Measurements from ENCODE around the gene TRIM37.
A peak's percentile ranks its signal among the peaks of the same experiment; 100 is the strongest.

Gene TRIM37
- long read RNA-seq, full-length matches to known transcripts: 32 of 54 reads
- long read RNA-seq, partial matches to known transcripts: 9 of 54 reads
- long read RNA-seq, other reads (novel, unspliced or antisense): 13 of 54 reads

DNA sequence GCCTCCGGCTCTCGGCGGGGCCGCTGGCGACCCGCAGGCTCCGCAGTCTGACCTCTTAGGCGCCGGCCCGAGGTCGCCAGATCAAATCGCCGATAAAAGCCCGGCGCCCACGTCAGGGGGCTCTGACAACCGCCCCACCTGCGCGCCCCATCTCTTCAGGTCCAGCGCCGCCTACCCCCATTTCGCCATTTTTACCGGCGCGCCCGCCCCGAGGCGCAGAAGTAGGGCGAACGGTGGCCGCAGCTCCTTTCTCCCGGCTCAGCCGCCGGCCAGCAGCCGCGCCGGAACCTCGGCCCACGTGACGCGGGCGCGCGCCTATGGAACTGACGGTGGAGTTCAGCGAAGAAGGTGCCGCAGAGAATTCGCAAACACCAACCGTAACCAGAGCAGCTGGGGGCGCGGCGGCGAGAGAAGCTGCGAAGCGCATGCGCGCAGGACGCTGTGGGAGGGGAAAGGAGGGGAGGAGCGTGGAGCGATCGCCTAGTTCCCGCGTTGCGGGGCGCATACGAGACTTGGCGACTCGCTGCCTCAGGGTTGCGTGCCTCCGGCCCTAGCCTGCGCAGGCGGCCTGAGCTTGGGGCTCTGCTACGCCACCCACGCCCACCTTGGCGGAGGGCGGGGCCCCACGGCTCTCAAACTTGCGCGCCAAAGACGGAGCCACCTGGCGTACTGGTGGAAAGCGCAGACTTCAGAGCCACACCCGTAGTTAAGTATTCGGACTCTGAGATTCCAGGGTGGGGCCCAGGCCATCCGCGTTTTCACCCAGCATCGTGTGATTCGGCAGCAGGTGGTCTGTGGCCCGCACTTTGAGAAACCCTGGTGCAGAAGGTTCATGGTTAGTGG is at the start of gene TRIM37:
TSS of gene TRIM37 (minus strand) at position 418 of the 843 bp plus-strand sequence. CDS start 419 bp downstream, outside the sequence.
- DNase-seq (ENCODE audit: low read depth in 1 of 2, low spot score in 1 of 2): peak; percentile 98 to 99
- H3K27ac ChIP-seq (replicated peaks): peak within 1 kb of the TSS; percentile 86
- H3K4me3 ChIP-seq (replicated peaks; ENCODE audit: insufficient read depth, low read length): peak within 1 kb of the TSS; percentile 97
- no peaks in the 10 kb centered on the region for H3K27me3 ChIP-seq (ENCODE audit: insufficient read depth, poor library complexity, severe bottlenecking)
- TF ChIP-seq POLR2AphosphoS5 (IDR thresholded peaks at IDR 0.05; ENCODE audit: low read depth): peak; percentile 28
- no peak; the same call in 1 of the 2 replicates for TF ChIP-seq SPI1 (IDR thresholded peaks at IDR 0.05; ENCODE audit: borderline replicate concordance, low read depth)
- TF ChIP-seq, protein P1, sequence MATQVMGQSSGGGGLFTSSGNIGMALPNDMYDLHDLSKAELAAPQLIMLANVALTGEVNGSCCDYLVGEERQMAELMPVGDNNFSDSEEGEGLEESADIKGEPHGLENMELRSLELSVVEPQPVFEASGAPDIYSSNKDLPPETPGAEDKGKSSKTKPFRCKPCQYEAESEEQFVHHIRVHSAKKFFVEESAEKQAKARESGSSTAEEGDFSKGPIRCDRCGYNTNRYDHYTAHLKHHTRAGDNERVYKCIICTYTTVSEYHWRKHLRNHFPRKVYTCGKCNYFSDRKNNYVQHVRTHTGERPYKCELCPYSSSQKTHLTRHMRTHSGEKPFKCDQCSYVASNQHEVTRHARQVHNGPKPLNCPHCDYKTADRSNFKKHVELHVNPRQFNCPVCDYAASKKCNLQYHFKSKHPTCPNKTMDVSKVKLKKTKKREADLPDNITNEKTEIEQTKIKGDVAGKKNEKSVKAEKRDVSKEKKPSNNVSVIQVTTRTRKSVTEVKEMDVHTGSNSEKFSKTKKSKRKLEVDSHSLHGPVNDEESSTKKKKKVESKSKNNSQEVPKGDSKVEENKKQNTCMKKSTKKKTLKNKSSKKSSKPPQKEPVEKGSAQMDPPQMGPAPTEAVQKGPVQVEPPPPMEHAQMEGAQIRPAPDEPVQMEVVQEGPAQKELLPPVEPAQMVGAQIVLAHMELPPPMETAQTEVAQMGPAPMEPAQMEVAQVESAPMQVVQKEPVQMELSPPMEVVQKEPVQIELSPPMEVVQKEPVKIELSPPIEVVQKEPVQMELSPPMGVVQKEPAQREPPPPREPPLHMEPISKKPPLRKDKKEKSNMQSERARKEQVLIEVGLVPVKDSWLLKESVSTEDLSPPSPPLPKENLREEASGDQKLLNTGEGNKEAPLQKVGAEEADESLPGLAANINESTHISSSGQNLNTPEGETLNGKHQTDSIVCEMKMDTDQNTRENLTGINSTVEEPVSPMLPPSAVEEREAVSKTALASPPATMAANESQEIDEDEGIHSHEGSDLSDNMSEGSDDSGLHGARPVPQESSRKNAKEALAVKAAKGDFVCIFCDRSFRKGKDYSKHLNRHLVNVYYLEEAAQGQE (IDR thresholded peaks at IDR 0.05; ENCODE audit: insufficient replicate concordance, low read depth): peak; percentile 19
- TF ChIP-seq, protein P2, sequence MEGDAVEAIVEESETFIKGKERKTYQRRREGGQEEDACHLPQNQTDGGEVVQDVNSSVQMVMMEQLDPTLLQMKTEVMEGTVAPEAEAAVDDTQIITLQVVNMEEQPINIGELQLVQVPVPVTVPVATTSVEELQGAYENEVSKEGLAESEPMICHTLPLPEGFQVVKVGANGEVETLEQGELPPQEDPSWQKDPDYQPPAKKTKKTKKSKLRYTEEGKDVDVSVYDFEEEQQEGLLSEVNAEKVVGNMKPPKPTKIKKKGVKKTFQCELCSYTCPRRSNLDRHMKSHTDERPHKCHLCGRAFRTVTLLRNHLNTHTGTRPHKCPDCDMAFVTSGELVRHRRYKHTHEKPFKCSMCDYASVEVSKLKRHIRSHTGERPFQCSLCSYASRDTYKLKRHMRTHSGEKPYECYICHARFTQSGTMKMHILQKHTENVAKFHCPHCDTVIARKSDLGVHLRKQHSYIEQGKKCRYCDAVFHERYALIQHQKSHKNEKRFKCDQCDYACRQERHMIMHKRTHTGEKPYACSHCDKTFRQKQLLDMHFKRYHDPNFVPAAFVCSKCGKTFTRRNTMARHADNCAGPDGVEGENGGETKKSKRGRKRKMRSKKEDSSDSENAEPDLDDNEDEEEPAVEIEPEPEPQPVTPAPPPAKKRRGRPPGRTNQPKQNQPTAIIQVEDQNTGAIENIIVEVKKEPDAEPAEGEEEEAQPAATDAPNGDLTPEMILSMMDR (IDR thresholded peaks at IDR 0.05; ENCODE audit: insufficient read depth, low read length): no peak
- TF ChIP-seq GABPA (IDR thresholded peaks at IDR 0.05; ENCODE audit: low read depth): no peak

GRCh38 chr17:59155439-59156177 is 48.9 kb upstream of the TRIM37 start, which contains the start of gene PRR11:
PRR11 (plus strand) TSS chr17:59155746; CDS start chr17:59169753, 14,007 bp downstream.
- TF ChIP-seq POLR2AphosphoS5 (IDR thresholded peaks at IDR 0.05; ENCODE audit: low read depth): no peak; the same call in 1 of the 2 replicates
- TF ChIP-seq, protein P2 (IDR thresholded peaks at IDR 0.05; ENCODE audit: insufficient read depth, low read length): no peak
- TF ChIP-seq SPI1 (IDR thresholded peaks at IDR 0.05; ENCODE audit: borderline replicate concordance, low read depth): no peak
- TF ChIP-seq, protein P1 (IDR thresholded peaks at IDR 0.05; ENCODE audit: insufficient replicate concordance, low read depth): no peak
- no peak for TF ChIP-seq GABPA (IDR thresholded peaks at IDR 0.05; ENCODE audit: low read depth)

DNA sequence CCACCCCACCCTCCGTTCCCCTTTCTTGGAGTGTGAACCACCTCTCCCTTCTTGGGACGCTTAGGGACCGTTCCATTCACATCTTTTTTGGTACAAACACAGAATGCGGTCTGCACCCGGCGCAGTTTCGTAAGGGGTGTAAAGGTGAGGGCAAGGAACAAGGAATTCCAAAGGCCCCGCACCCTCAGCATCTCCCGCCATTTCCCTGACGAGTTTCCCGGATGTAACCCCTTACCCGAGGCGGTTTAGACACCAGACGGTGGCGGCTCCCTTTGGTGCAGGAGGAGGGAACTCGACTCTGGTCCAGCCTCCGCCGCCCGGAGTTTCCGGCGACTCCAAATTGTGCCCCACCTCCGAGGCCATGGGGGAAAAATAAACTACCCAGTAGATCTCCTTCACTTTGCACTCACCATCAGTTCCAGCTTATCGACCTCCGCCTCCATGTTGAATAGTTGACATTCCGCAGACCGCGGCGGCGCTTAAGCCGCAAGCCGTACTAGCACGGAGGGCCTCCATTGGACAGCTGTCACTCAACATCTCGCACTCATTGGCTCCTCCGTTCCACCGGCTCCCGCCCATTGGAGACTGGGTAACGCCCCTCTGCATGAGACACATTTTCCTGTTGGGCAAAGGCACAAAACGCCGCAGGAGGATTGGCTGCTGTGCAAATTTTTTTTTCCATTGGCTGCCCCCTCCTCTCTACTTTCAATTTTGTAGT is 48.2 kb upstream of the TRIM37 start, which contains the start of gene SKA2:
TSS of gene SKA2 (minus strand) at position 466 of the 718 bp plus-strand sequence. CDS start at position 443, 23 bp downstream.
- Histone ChIP-seq H3K27ac (replicated peaks) (peak within 1 kb of the TSS; percentile 79), H3K4me3 (replicated peaks; ENCODE audit: insufficient read depth, low read length) (peak within 1 kb of the TSS; percentile 84), H3K27me3 (ENCODE audit: insufficient read depth, poor library complexity, severe bottlenecking) (no peaks in the 10 kb centered on the region)
- peak in 1 of 2 experiments; percentile 20 for DNase-seq (ENCODE audit: low read depth in 1 of 2, low spot score in 1 of 2)
- no peak for TF ChIP-seq POLR2AphosphoS5 (IDR thresholded peaks at IDR 0.05; ENCODE audit: low read depth)
- TF ChIP-seq SPI1 (IDR thresholded peaks at IDR 0.05; ENCODE audit: borderline replicate concordance, low read depth): no peak
- TF ChIP-seq GABPA (IDR thresholded peaks at IDR 0.05; ENCODE audit: low read depth): no peak

More at GRCh38 chr17:59155439-59156177, 48.9 kb upstream of the TRIM37 start, which contains the start of gene PRR11:
- peak; percentile 99 to 100 for DNase-seq (ENCODE audit: low read depth in 1 of 2, low spot score in 1 of 2)
- Histone ChIP-seq H3K4me3 (replicated peaks; ENCODE audit: insufficient read depth, low read length) (peak within 1 kb of the TSS; percentile 84), H3K27me3 (ENCODE audit: insufficient read depth, poor library complexity, severe bottlenecking) (no peaks in the 10 kb centered on the region), H3K27ac (replicated peaks) (peak within 1 kb of the TSS; percentile 79)

Data from HL-60 (cell line).